ENCODE measurements around the gene AGBL1.

AGBL1 gene

GRCh38 chr15:86677278-86677677 lies 597.6 kb downstream of the AGBL1 start:
- Mint-ChIP-seq H3K9me3 (no peaks in the 10 kb centered on the region), H3K27me3 (no peaks in the 10 kb centered on the region), H3K4me3 (peak overlapping the region; percentile 4 to 27), H3K27ac (no peak overlapping the region), H3K4me1 (peaks cover 7% of the 10 kb centered on the region)
- no peak for DNase-seq
- no peak for ATAC-seq

DNA sequence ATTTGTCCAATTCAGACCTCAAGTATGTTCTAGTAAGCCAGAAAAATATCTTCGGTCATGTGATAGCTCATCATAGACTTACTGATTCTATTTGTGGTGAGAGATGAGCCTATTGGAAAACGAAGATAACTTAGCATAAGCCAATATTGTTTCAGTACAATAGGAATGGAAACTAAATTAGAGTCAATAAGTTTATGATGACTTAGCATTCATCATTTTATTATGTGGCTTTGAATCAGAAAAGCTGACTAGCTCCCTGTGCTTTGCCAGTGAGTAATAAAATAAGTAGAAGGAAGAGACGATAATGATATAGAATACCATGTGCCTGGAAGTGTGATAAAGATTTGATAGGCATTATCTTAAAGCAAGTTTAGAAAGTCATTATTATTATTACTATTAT lies 605.6 kb downstream of the AGBL1 start:
- Mint-ChIP-seq H3K27ac (no peak overlapping the region), H3K9me3 (no peaks in the 10 kb centered on the region), H3K27me3 (no peaks in the 10 kb centered on the region), H3K4me3 (no peak overlapping the region), H3K4me1 (no peaks in the 10 kb centered on the region)
- ATAC-seq (no peak), DNase-seq (no peak)

DNA sequence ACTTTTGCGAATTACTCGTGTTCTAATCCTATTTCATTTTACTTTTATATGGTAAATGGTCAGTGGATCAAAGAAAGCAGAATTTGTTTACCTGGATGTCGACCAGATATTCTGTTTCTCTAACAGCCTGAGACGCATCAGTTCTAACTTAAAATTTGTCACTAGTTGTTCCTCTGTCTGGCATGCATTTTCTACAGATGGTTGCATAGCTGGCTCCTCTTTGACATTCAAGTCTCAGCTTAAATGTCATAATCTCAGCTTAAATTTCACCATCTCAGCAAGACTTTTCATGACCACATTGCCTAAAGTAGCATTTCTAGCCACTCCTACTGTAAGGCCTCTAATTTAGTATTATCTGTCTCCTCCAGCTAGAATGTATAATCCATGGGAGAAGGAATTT lies 609.3 kb downstream of the AGBL1 start:
- no peak for ATAC-seq
- no peak overlapping the region for H3K27ac Mint-ChIP-seq
- no peaks in the 10 kb centered on the region for H3K9me3 Mint-ChIP-seq
- no peaks in the 10 kb centered on the region for H3K27me3 Mint-ChIP-seq
- H3K4me3 Mint-ChIP-seq = no peak overlapping the region
- no peaks in the 10 kb centered on the region for H3K4me1 Mint-ChIP-seq
- DNase-seq = no peak

DNA sequence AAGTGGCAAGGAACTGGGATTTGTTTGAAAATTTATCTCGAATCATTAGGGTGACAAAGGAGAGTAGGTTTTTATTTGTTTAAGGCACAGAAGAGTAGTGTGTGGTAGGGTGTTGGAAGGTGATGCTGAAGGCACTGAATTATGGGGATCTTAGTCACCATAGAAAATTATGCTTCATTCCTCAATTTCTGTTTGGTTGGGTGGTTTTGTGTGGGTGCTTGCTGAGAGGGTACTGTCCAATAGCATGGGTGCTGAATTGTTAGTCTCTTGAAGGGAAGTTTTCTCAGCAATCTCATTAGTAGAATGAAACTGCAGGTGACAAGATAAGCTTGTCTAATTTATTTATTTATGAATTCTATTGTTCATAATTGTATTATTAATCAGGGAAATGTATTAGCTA lies 610.9 kb downstream of the AGBL1 start:
- peaks cover 1 to 7% of the 10 kb centered on the region in 2 donors for H3K9me3 Mint-ChIP-seq
- H3K4me3 Mint-ChIP-seq = no peak overlapping the region
- ATAC-seq = no peak
- H3K27ac Mint-ChIP-seq = no peak overlapping the region
- H3K4me1 Mint-ChIP-seq = no peaks in the 10 kb centered on the region
- no peak for DNase-seq
- no peaks in the 10 kb centered on the region for H3K27me3 Mint-ChIP-seq

DNA sequence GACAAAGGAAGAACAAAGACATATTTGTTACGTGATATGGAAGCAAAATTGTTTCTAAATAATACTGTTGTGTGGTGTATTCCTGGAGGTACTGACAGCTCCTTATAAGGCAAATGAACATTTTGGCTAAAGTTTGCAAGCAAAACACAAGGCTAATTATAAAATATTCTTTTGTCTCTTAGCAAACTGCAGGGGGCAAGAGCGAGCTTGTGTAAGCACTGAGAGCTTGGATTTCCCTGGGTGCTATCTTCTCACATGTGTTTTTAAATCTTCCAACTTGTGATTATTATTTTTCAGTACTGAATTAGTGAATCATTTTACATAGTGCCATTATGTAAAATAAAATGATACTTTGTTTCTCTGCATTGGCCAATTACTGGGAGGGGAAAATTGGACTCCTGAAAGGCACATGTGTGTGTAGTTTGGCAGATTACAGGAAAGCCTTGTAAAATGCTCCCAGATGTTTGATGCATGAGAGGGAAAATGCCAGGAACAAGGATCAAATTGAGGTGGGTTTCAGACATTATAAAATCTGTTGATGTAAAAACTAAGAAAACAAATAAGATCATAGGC lies 611.5 kb downstream of the AGBL1 start:
- Mint-ChIP-seq H3K27ac (no peak overlapping the region), H3K4me1 (no peaks in the 10 kb centered on the region), H3K4me3 (no peak overlapping the region), H3K27me3 (no peaks in the 10 kb centered on the region), H3K9me3 (peaks cover 8% of the 10 kb centered on the region in 2 donors)
- ATAC-seq (no peak), DNase-seq (no peak)

- DNase-seq = no peak
- peaks cover 8 to 17% of the 10 kb centered on the region in 2 donors for H3K9me3 Mint-ChIP-seq
- ATAC-seq = no peak
- H3K4me3 Mint-ChIP-seq = no peak overlapping the region
- H3K4me1 Mint-ChIP-seq = no peaks in the 10 kb centered on the region
- no peak overlapping the region for H3K27ac Mint-ChIP-seq
- no peaks in the 10 kb centered on the region for H3K27me3 Mint-ChIP-seq
These were observed 621.4 kb downstream of the AGBL1 start for GRCh38 chr15:86700864-86701610.

GRCh38 chr15:86701611-86701963 lies 621.9 kb downstream of the AGBL1 start:
- no peak overlapping the region for H3K27ac Mint-ChIP-seq
- H3K4me3 Mint-ChIP-seq = no peak overlapping the region
- DNase-seq = no peak
- peaks cover 8 to 14% of the 10 kb centered on the region in 2 donors for H3K9me3 Mint-ChIP-seq
- no peaks in the 10 kb centered on the region for H3K4me1 Mint-ChIP-seq
- no peak for ATAC-seq
- H3K27me3 Mint-ChIP-seq = no peaks in the 10 kb centered on the region

DNA sequence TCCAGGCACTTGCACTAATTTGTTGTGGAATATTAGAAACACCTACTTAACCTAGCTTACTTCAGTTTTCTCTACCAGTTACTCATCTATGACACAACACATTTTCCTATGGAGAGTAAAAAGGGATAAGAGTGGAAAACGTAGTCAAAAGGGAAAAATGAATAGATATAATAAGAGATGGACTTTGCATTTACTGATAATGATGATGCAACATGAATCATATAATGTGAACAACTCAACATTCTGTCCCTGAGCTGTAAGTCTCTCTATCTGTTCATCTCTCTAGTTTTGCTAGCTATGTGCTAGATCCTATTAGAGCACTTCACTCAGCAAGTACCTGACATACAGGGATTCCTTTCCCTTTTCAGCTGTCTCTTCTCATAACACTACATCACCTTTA lies 627.1 kb downstream of the AGBL1 start:
- H3K27ac Mint-ChIP-seq = no peak overlapping the region
- H3K9me3 Mint-ChIP-seq = peaks cover 0 to 2% of the 10 kb centered on the region in 2 donors
- H3K4me1 Mint-ChIP-seq = no peaks in the 10 kb centered on the region

DNA sequence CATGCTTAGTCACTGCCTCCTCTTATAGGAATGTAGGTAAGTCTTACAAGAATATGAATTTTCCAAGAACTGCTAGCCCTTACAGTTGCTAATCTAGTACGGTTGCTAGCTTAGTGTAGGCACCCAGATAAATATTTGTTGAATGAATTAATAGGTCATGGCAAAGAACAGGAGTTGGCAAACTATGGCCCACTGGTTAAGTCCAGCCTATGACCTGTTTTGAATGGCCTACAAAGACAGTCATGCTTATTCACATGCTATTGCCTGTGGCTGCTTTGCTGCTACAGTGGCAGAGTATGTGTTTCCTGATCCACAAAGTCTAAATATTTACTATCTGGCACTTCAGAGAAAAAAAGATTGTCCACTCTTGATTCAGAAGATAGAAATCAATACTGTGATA lies 631.8 kb downstream of the AGBL1 start:
- no peak for DNase-seq
- no peaks in the 10 kb centered on the region for H3K27me3 Mint-ChIP-seq
- H3K9me3 Mint-ChIP-seq = no peaks in the 10 kb centered on the region
- no peak for ATAC-seq
- no peak overlapping the region for H3K27ac Mint-ChIP-seq
- H3K4me3 Mint-ChIP-seq = no peak overlapping the region
- H3K4me1 Mint-ChIP-seq = no peaks in the 10 kb centered on the region

More for the DNA sequence above, 627.1 kb downstream of the AGBL1 start:
- ATAC-seq (no peak), DNase-seq (no peak)
- H3K4me3 Mint-ChIP-seq = no peak overlapping the region
- H3K27me3 Mint-ChIP-seq = no peaks in the 10 kb centered on the region

DNA sequence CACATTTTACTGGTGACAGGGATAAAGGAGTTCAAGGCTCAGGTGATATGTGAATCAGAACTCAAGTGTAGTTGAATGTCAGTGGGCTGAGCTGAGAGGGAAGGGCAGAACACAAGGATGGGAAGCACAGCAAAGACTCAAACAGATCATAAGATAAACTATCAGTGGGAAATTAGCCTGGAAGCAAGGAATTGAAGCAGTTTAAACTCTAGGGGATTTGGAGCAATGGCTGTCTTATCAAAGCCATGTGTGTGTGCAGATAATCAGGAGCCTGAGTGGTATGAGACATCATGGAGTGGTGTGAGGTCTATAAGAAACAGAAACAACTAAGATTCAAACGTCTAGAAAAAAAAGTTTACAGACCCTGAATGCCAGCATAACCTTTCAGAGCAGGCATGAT lies 634.6 kb downstream of the AGBL1 start:
- Mint-ChIP-seq H3K9me3 (no peaks in the 10 kb centered on the region), H3K27me3 (no peaks in the 10 kb centered on the region), H3K4me3 (no peak overlapping the region), H3K4me1 (no peaks in the 10 kb centered on the region), H3K27ac (no peak overlapping the region)
- ATAC-seq = no peak
- DNase-seq = no peak

- H3K4me1 Mint-ChIP-seq = no peaks in the 10 kb centered on the region
- ATAC-seq (no peak), DNase-seq (no peak)
- no peak overlapping the region for H3K27ac Mint-ChIP-seq
- no peaks in the 10 kb centered on the region for H3K27me3 Mint-ChIP-seq
- peaks cover 0 to 5% of the 10 kb centered on the region in 2 donors for H3K9me3 Mint-ChIP-seq
- no peak overlapping the region for H3K4me3 Mint-ChIP-seq
These were observed 646.0 kb downstream of the AGBL1 start for GRCh38 chr15:86725628-86726027.

GRCh38 chr15:86735247-86736040 lies 655.8 kb downstream of the AGBL1 start:
- no peak for ATAC-seq
- DNase-seq = no peak
- H3K4me1 Mint-ChIP-seq = no peaks in the 10 kb centered on the region

DNA sequence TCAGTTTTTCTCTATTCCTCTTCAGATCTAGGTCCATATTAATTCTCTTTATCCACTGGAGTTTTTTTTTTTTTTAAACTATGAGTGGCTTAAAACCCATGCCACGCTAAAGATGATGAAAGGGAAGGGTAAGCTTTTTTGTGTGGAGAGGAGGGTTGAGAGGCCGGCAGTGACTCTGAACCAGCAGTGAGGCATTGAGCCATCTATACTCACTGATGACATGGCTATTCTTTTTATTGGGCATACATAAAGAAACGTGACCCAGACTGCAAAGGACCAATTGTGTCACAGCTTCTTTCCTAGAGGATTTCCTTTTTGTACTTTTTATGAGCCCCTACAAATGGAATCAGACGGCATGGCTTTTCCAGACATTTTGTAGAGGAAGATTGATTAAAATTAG lies 662.2 kb downstream of the AGBL1 start:
- Mint-ChIP-seq H3K27me3 (peaks cover 7% of the 10 kb centered on the region), H3K9me3 (peaks cover 0 to 7% of the 10 kb centered on the region in 2 donors), H3K27ac (no peak overlapping the region), H3K4me3 (no peak overlapping the region), H3K4me1 (peaks cover 6% of the 10 kb centered on the region)
- DNase-seq = no peak
- ATAC-seq = no peak

More at GRCh38 chr15:86735247-86736040, 655.8 kb downstream of the AGBL1 start:
- Mint-ChIP-seq H3K27me3 (no peaks in the 10 kb centered on the region), H3K4me3 (no peak overlapping the region), H3K27ac (peak overlapping the region in 1 of 2 donors; percentile 61), H3K9me3 (peaks cover 0 to 7% of the 10 kb centered on the region in 2 donors)

GRCh38 chr15:86743283-86743903 lies 663.7 kb downstream of the AGBL1 start:
- DNase-seq (peak; percentile 29 to 40), ATAC-seq (peak; percentile 50)
- H3K27ac Mint-ChIP-seq = no peak overlapping the region

DNA sequence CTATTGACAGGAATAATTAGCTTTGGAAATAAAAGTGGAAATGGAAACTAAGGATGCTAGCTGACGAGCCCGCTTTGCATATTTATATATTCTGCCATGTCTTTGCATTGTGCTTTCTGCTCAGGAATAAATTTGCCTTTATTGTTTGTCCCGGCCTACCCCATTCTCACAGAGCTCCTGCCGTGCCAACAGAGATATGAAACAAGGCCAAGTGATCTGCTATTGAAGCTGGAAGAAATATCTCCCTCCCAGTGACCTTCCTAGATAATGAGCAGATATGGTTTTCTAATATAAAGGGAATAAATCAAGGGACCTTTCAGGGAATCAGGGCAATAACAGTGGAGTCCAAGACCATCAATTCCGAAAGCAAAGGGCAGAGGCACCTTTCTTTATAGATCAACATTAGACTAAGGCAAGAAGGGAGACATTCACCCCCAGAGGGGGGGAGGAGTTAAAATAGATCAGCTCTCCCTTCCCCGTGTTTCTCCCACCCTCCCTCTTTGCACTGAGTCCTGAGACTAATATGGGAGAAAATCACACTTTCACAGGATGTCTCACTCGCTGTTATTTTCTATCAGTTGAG lies 664.6 kb downstream of the AGBL1 start:
- Mint-ChIP-seq H3K9me3 (no peaks in the 10 kb centered on the region), H3K27me3 (peaks cover 7% of the 10 kb centered on the region), H3K4me3 (no peak overlapping the region), H3K27ac (no peak overlapping the region), H3K4me1 (peaks cover 6% of the 10 kb centered on the region)
- ATAC-seq (no peak), DNase-seq (no peak)

More at GRCh38 chr15:86743283-86743903, 663.7 kb downstream of the AGBL1 start:
- Mint-ChIP-seq H3K27me3 (peaks cover 7% of the 10 kb centered on the region), H3K9me3 (peaks cover 0 to 3% of the 10 kb centered on the region in 2 donors), H3K4me1 (peaks cover 6% of the 10 kb centered on the region), H3K4me3 (no peak overlapping the region)
